GM12878 (cell line): ENCODE measurements around the gene CTNNA1. TPM values are rescaled to one million over a fixed set of nuclear protein-coding genes. Genes with fewer than 3 reads are reported as not detected.
A peak's percentile ranks its signal among the peaks of the same experiment; 100 is the strongest.

Source experiments
- ATAC-seq: fragments of 200-7000 bp; cut with Tn5 transposase; 3 replicates; pipeline ENCODE4 v1.9.1; 2020; ENCODE audit warnings: mild to moderate bottlenecking, moderate library complexity
- BruUV-seq: library from RNA; stranded (reverse); fragments of 400-500 nt; replicated peaks from 2 replicates; lab custom pipeline; 2021; lab: Mats Ljungman, UMichigan
- CTCF ChIA-PET: fragments of 300-600 bp; sonication (Branson Sonifier 250); formaldehyde crosslinking; extraction: SDS; loops from one replicate; lab custom pipeline; 2021; ENCODE audit warnings: inconsistent platforms; lab: Yijun Ruan, JAX
- POLR2A ChIA-PET: fragments of 350-600 bp; formaldehyde crosslinking; extraction: SDS; loops from one replicate; lab custom pipeline; 2021; ENCODE audit warnings: inconsistent platforms; lab: Charles Lee
- RAD21 ChIA-PET: fragments of 300-600 bp; sonication (Branson Sonifier 250); formaldehyde crosslinking; loops from one replicate; lab custom pipeline; 2023; ENCODE audit warnings: antibody characterized with exemption; ENCODE audit not compliant: unreplicated experiment; lab: Charles Lee
- SMC1A ChIA-PET: fragments of 300-600 bp; sonication (Branson Sonifier 250); formaldehyde crosslinking; loops from one replicate; lab custom pipeline; 2023; ENCODE audit not compliant: unreplicated experiment, uncharacterized antibody; lab: Charles Lee
- DNase-seq: peaks from one replicate; pipeline ENCODE4 v3.0.0-alpha.2; 2011; ENCODE audit warnings: low read depth, low spot score
- FAIRE-seq: peaks from 3 replicates; lab custom pipeline; 2011; peaks lifted over from hg19 to GRCh38; lab: Jason Lieb, UNC
- H2AFZ ChIP-seq: 2 replicates; pipeline ENCODE4 v1.6.0; 2011; ENCODE audit warnings: low read depth, low read length, control low read depth; ENCODE audit not compliant: control insufficient read depth
- H3K27ac ChIP-seq: 2 replicates; pipeline ENCODE4 v1.5.1; 2011; ENCODE audit warnings: control low read depth; ENCODE audit not compliant: control insufficient read depth, insufficient read depth
- H3K27me3 ChIP-seq, 2 experiments: replicated peaks in 1 of 2; 2 replicates each; pipeline versions ENCODE4 v1.6.0 to v1.6.1; 2011; ENCODE audit warnings: low read length in 1 of 2; ENCODE audit not compliant: control insufficient read depth in 2 of 2, insufficient read depth in 2 of 2
- H3K36me3 ChIP-seq, 2 experiments: 2 replicates each; pipeline ENCODE4 v1.5.1; 2011; ENCODE audit warnings: low read length in 1 of 2; ENCODE audit not compliant: control insufficient read depth in 2 of 2, insufficient read depth in 2 of 2
- H3K4me1 ChIP-seq: 2 replicates; pipeline ENCODE4 v1.6.1; 2011; ENCODE audit warnings: mild to moderate bottlenecking, low read length, moderate library complexity, mixed read lengths; ENCODE audit not compliant: control insufficient read depth, insufficient read depth
- H3K4me2 ChIP-seq: 2 replicates; pipeline ENCODE4 v1.6.0; 2011; ENCODE audit warnings: control low read depth; ENCODE audit not compliant: control insufficient read depth, insufficient read depth
- H3K4me3 ChIP-seq: fragments of 200-600 bp; sonication (generic); 2 replicates; pipeline ENCODE4 v1.5.1; 2016
- H3K79me2 ChIP-seq: 2 replicates; pipeline ENCODE4 v1.6.0; 2011; ENCODE audit warnings: low read length; ENCODE audit not compliant: control insufficient read depth, insufficient read depth
- H3K9ac ChIP-seq: 2 replicates; pipeline ENCODE4 v1.8.0; 2011; ENCODE audit warnings: low read length, control low read depth, mixed read lengths; ENCODE audit not compliant: control insufficient read depth, insufficient read depth
- H3K9me3 ChIP-seq: replicated peaks from 3 replicates; pipeline ENCODE4 v1.5.1; 2011; ENCODE audit warnings: mild to moderate bottlenecking, low read length; ENCODE audit not compliant: control insufficient read depth, insufficient read depth
- H4K20me1 ChIP-seq: 2 replicates; pipeline ENCODE4 v1.6.0; 2011; ENCODE audit not compliant: control insufficient read depth, insufficient read depth
- BACH1 ChIP-seq: fragments of 450-650 bp; IDR thresholded peaks from 2 replicates; pipeline ENCODE4 v1.6.1; 2017; ENCODE audit warnings: mild to moderate bottlenecking, borderline replicate concordance
- CHD4 ChIP-seq: fragments of 200-600 bp; sonication (generic); IDR thresholded peaks from 2 replicates; pipeline ENCODE4 v1.6.1; 2016; ENCODE audit warnings: mild to moderate bottlenecking
- EZH2 ChIP-seq: IDR thresholded peaks from 2 replicates; pipeline ENCODE4 v1.6.1; 2012; ENCODE audit warnings: low read depth, mild to moderate bottlenecking, control low read depth, inconsistent platforms, low read length, borderline replicate concordance; ENCODE audit not compliant: control insufficient read depth
- MYC ChIP-seq: IDR thresholded peaks from 2 replicates; pipeline ENCODE4 v1.6.1; 2011; ENCODE audit warnings: mild to moderate bottlenecking, low read length, moderate library complexity, inconsistent platforms; ENCODE audit not compliant: insufficient read depth, insufficient replicate concordance, insufficient read length, severe bottlenecking
- PAX8 ChIP-seq: fragments of 450-650 bp; IDR thresholded peaks from 2 replicates; pipeline ENCODE4 v1.6.1; 2017; ENCODE audit warnings: mild to moderate bottlenecking, moderate library complexity
- POLR2A ChIP-seq: IDR thresholded peaks from 2 replicates; pipeline ENCODE4 v1.6.1; 2011; ENCODE audit warnings: low read depth, mild to moderate bottlenecking, low read length
- RAD21 ChIP-seq: IDR thresholded peaks from 2 replicates; pipeline ENCODE4 v1.6.1; 2011; ENCODE audit warnings: mild to moderate bottlenecking, low read depth, low read length, moderate library complexity; ENCODE audit not compliant: insufficient read depth
- RBBP5 ChIP-seq: fragments of 200-600 bp; sonication (generic); conservative IDR thresholded peaks from 2 replicates; pipeline ENCODE4 v1.6.1; 2016
- SRF ChIP-seq, 2 experiments: IDR thresholded peaks; 2 replicates each; pipeline ENCODE4 v1.6.1; 2011; ENCODE audit warnings: low read depth in 2 of 2, low read length in 2 of 2, mild to moderate bottlenecking in 1 of 2, moderate library complexity in 1 of 2
- WGBS: methylation state at CpG from one replicate; pipeline ENCODE4 v1.1.6; 2016; ENCODE audit warnings: low lambda C conversion rate; ENCODE audit not compliant: insufficient replicate concordance, insufficient coverage; ENCODE audit errors: missing lambda C conversion rate; 5-methylcytosine and 5-hydroxymethylcytosine counted together
- in situ Hi-C: fragments of 300-500 bp; cut with MboI; formaldehyde crosslinking; loops from 9 replicates; pipeline ENCODE4 v1.14.3; 2018; ENCODE audit warnings: mixed read lengths
- intact Hi-C: fragments of 100-400 bp; cut with micrococcal nuclease; formaldehyde crosslinking; loops from one replicate; pipeline ENCODE4 v1.14.2; 2022; ENCODE audit not compliant: unreplicated experiment
- polyA plus RNA-seq, 11 experiments: library from polyadenylated mRNA; depleted of rRNA in 4 of 11; unstranded in 6 of 11; stranded (reverse) in 5 of 11; fragments of >200 nt; fragmentation: Nextera tagmentation in 4 of 11; fragmentation: Illumina TruSeq in 1 of 11; extraction: Ambion mirVana in 4 of 11; extraction: Trizol in 1 of 11; gene quantifications; 1 replicate in 1 of 11; 2 replicates in 10 of 11; pipeline versions ENCODE4 v1.2.1 to v1.2.3, GENCODE V29; 2011 to 2016; ENCODE audit warnings: inconsistent platforms in 2 of 11, missing spikeins in 2 of 11, low read depth in 1 of 11
- total RNA-seq, 4 experiments: library from RNA; depleted of rRNA in 3 of 4; stranded (reverse); fragments of >200 nt in 3 of 4; fragmentation: Illumina TruSeq in 1 of 4; extraction: Trizol in 1 of 4; gene quantifications; 2 replicates each; pipeline versions ENCODE4 v1.2.1 to v1.2.3, GENCODE V29; 2013 to 2021
- TF ChIP-seq, protein P1 (sequence below): fragments of 450-650 bp; IDR thresholded peaks from 2 replicates; pipeline ENCODE4 v1.6.1; 2018; ENCODE audit warnings: borderline replicate concordance, mild to moderate bottlenecking; ENCODE audit not compliant: partially characterized antibody

CTNNA1 gene
- total and polyA plus RNA-seq, 10 of the 15 experiments (the other 5 are each of a cell fraction or from before 2014, with no cell fraction given), result 32.6 to 104 (median 57.7) TPM

DNA sequence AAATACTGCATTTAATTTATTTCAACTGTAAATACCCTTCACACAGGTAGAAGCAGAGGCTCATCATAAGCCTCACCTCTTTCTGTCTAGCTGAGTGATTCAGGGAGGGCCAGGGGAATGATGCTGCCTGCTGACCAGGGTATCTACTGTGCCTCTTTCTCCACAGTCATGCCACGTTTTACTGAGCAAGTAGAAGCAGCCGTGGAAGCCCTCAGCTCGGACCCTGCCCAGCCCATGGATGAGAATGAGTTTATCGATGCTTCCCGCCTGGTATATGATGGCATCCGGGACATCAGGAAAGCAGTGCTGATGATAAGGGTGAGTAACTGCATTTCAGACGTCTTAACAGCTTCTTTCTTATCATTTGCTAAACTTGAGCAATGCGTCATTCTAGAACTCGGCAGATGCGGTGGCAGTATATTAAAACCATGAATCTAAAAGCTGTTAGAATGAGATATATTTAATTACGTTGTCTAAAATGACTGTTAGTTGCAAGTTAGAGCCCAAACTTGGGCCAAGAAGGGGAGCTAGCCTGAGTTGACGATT lies 171.9 kb downstream of the CTNNA1 start:
- TF ChIP-seq RAD21, result no peak
- no peak for TF ChIP-seq RBBP5
- no peak for TF ChIP-seq CHD4
- TF ChIP-seq EZH2, result no peak
- TF ChIP-seq PAX8, result no peak
- TF ChIP-seq BACH1, result no peak
- no peak for TF ChIP-seq MYC
- no peak for TF ChIP-seq SRF (IDR thresholded peaks at IDR 0.05; ENCODE audit: low read depth in 2 of 2, low read length in 2 of 2)
- ChIA-PET POLR2A (interaction anchor here (0.6 kb wide), 1 partner anchor 74 kb away, joined by 4 read pairs; no protein-coding TSS in a partner anchor), CTCF (no interaction called here), RAD21 (no interaction called here), SMC1A (interaction anchor here (0.8 kb wide), 1 partner anchor 466 kb away, joined by 3 read pairs; no protein-coding TSS in a partner anchor)
- ATAC-seq, result no peak
- Histone ChIP-seq H3K79me2 (no peaks in the 10 kb centered on the region), H3K9me3 (no peaks in the 10 kb centered on the region), H3K4me2 (no peak overlapping the region), H3K27me3 (no peaks in the 10 kb centered on the region), H2AFZ (no peak overlapping the region), H3K4me1 (no peaks in the 10 kb centered on the region), H3K27ac (no peak overlapping the region), H3K4me3 (no peak overlapping the region), H3K36me3 (peaks cover 9 to 14% of the 10 kb centered on the region in 2 experiments), H4K20me1 (no peaks in the 10 kb centered on the region), H3K9ac (no peak overlapping the region)
- no peak for FAIRE-seq
- WGBS, result 95% methylated on average over 12 of the region's 12 CpGs
- intact Hi-C loops, result no loop called here
- in situ Hi-C loops, result no loop called here
- no peak for DNase-seq
- BruUV-seq, result no TSS peak

DNA sequence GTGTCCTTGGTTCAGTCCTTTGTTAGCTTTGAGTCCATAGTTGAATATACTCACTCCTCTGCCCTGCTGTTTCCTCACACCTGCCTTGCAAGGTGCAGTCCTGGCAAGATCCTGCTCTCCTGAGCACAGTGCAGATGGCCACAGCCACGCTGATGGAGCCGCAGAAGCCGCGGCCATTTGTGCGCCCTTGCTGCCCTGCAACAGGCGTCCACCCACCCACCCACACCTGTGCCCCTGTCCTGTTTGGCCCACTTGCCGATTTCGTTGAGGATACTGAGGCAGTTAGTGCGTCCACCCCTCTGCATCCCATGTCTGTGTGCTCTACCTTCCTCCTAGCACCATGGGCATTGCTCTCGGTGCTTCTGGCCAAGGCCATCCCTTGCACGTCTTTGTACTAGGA lies 173.0 kb downstream of the CTNNA1 start:
- Histone ChIP-seq H4K20me1 (no peaks in the 10 kb centered on the region), H3K9me3 (no peaks in the 10 kb centered on the region)
- WGBS, result 95% methylated on average over 10 of the region's 11 CpGs
- BruUV-seq, result no TSS peak
- intact Hi-C loops, result no loop called here
- DNase-seq, result no peak
- peak; percentile 38; the same call in 1 of the 2 replicates for TF ChIP-seq POLR2A
- TF ChIP-seq, protein P1, sequence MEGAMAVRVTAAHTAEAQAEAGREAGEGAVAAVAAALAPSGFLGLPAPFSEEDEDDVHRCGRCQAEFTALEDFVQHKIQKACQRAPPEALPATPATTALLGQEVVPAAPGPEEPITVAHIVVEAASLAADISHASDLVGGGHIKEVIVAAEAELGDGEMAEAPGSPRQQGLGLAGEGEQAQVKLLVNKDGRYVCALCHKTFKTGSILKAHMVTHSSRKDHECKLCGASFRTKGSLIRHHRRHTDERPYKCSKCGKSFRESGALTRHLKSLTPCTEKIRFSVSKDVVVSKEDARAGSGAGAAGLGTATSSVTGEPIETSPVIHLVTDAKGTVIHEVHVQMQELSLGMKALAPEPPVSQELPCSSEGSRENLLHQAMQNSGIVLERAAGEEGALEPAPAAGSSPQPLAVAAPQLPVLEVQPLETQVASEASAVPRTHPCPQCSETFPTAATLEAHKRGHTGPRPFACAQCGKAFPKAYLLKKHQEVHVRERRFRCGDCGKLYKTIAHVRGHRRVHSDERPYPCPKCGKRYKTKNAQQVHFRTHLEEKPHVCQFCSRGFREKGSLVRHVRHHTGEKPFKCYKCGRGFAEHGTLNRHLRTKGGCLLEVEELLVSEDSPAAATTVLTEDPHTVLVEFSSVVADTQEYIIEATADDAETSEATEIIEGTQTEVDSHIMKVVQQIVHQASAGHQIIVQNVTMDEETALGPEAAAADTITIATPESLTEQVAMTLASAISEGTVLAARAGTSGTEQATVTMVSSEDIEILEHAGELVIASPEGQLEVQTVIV, result no peak
- TF ChIP-seq, all 136 proteins: peak for 1
- ChIA-PET POLR2A (no interaction called here), RAD21 (no interaction called here), SMC1A (no interaction called here), CTCF (no interaction called here)
- H3K9ac ChIP-seq, result no peak overlapping the region
- H3K4me2 ChIP-seq, result no peak overlapping the region
- no peaks in the 10 kb centered on the region for H3K4me1 ChIP-seq
- H3K4me3 ChIP-seq, result no peak overlapping the region
- no peak overlapping the region for H2AFZ ChIP-seq
- FAIRE-seq, result no peak
- no peaks in the 10 kb centered on the region for H3K27me3 ChIP-seq
- no peaks in the 10 kb centered on the region for H3K79me2 ChIP-seq
- ATAC-seq, result no peak
- peaks cover 15 to 16% of the 10 kb centered on the region in 2 experiments for H3K36me3 ChIP-seq
- in situ Hi-C loops, result no loop called here
- no peak overlapping the region for H3K27ac ChIP-seq
